Endodermal cell (in vitro differentiated cells): ENCODE results near the gene MACROD2. TPM values are rescaled to one million over a fixed set of nuclear protein-coding genes. Genes with fewer than 3 reads are reported as not detected.
A peak's percentile ranks its signal among the peaks of the same experiment; 100 is the strongest.

Experiments
- DNase-seq: peaks from one replicate; pipeline ENCODE4 v3.0.0-alpha.2; 2017
- H3K27ac ChIP-seq: 2 replicates; pipeline ENCODE4 v1.5.1; 2013; ENCODE audit warnings: mild to moderate bottlenecking, low read depth, low read length, moderate library complexity
- H3K27me3 ChIP-seq: 2 replicates; pipeline ENCODE4 v1.6.1; 2013; ENCODE audit warnings: mild to moderate bottlenecking, low read length, moderate library complexity; ENCODE audit not compliant: insufficient read depth, control insufficient read depth, poor library complexity, severe bottlenecking
- H3K36me3 ChIP-seq: 2 replicates; pipeline ENCODE4 v1.7.0; 2013; ENCODE audit warnings: mild to moderate bottlenecking, low read length, moderate library complexity; ENCODE audit not compliant: control insufficient read depth, insufficient read depth
- H3K4me1 ChIP-seq: one replicate; pipeline ENCODE4 v1.7.0; 2013; ENCODE audit warnings: low read length; ENCODE audit not compliant: control insufficient read depth, insufficient read depth
- H3K4me3 ChIP-seq: 2 replicates; pipeline ENCODE4 v1.5.1; 2013; ENCODE audit warnings: mild to moderate bottlenecking, low read length, moderate library complexity
- H3K9ac ChIP-seq: 2 replicates; pipeline ENCODE4 v1.6.1; 2013; ENCODE audit warnings: mild to moderate bottlenecking, low read length, moderate library complexity; ENCODE audit not compliant: poor library complexity, severe bottlenecking; ENCODE audit errors: extremely low read depth
- H3K9me3 ChIP-seq: 2 replicates; pipeline ENCODE4 v1.6.1; 2013; ENCODE audit warnings: mild to moderate bottlenecking, low read length, moderate library complexity; ENCODE audit not compliant: control insufficient read depth
- H3K27ac Mint-ChIP-seq: 2 replicates; pipeline ENCODE4 v1.8.0; 2020; ENCODE audit warnings: mixed read lengths
- H3K27me3 Mint-ChIP-seq: 2 replicates; pipeline ENCODE4 v1.8.0; 2021; ENCODE audit warnings: mild to moderate bottlenecking, mixed read lengths; ENCODE audit not compliant: insufficient read depth
- H3K36me3 Mint-ChIP-seq: 2 replicates; pipeline ENCODE4 v1.8.0; 2020; ENCODE audit warnings: low read depth, mixed read lengths
- H3K4me1 Mint-ChIP-seq: 2 replicates; pipeline ENCODE4 v1.8.0; 2020; ENCODE audit warnings: mixed read lengths
- H3K4me3 Mint-ChIP-seq: 2 replicates; pipeline ENCODE4 v1.8.0; 2020; ENCODE audit warnings: mild to moderate bottlenecking, moderate library complexity, mixed read lengths
- H3K9me3 Mint-ChIP-seq: 2 replicates; pipeline ENCODE4 v1.8.0; 2020; ENCODE audit warnings: mild to moderate bottlenecking, mixed read lengths
- CTCF ChIP-seq: fragments of 200-600 bp; sonication (generic); conservative IDR thresholded peaks from 2 replicates; pipeline ENCODE4 v1.5.0; 2021; ENCODE audit warnings: antibody characterized with exemption, mild to moderate bottlenecking
- WGBS, 2 experiments: methylation state at CpG; one replicate each; pipeline versions ENCODE4 v1.1.5 to v1.1.7; 2013; ENCODE audit warnings: missing lambda C conversion rate in 2 of 2, mixed read lengths in 1 of 2; ENCODE audit not compliant: insufficient coverage in 1 of 2, insufficient read length in 1 of 2; 5-methylcytosine and 5-hydroxymethylcytosine counted together
- total RNA-seq, 2 donors: library from RNA; stranded (reverse); fragmentation: NEBNext Ultra II Directional in 1 of 2; extraction: Animal tissue kit (Norgen Biotek cat#: 25700) in 1 of 2; gene quantifications; 2 replicates in 1 of 2; 3 replicates in 1 of 2; pipeline ENCODE4 v1.2.1, GENCODE V29; 2021

MACROD2 gene
- total RNA-seq, 2 donors from 2014 or later: 2.3 to 4.8 TPM

DNA sequence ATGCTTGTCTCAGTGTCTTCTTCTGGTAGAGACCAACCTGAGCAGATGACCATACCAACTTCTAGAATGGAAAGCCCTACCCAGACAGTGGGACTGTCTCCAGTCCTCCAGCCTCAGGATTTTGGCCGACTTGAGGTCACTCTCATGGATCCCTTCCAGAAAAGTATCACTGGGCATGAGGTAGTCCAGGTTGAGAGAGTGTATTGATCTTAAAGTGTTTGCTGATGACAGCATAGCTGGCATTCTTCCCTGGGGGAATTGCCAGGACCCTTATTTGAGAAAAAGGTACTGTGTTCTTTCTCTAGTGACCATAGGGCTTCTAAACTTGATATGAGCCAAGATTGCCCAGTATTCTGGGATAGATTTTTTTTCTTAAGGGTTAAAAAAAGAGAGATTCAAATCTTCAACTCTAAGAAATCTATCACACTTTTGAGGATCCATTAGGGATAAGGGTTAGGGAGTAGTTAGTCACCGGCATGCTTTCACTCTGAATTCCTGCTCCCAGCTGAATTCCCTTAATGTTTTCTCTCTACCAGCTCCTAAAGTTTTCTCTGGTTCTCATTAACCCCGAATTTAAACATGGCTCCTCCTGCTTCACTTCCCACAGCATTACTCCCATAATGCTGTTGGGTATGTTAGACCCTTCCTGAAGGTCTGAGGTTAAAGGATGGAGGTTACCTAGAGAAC is 415.7 kb downstream of the MACROD2 start:
- H3K27me3 ChIP-seq: no peaks in the 10 kb centered on the region
- no peak overlapping the region for H3K4me3 ChIP-seq
- Mint-ChIP-seq H3K4me1 (peaks cover 53% of the 10 kb centered on the region), H3K9me3 (no peaks in the 10 kb centered on the region), H3K36me3 (no peaks in the 10 kb centered on the region), H3K27ac (no peak overlapping the region), H3K27me3 (no peaks in the 10 kb centered on the region), H3K4me3 (no peak overlapping the region)
- 90% methylated on average over 3 of the region's 3 CpGs; no CpG with 5 or more reads in 1 of the 2 experiments for WGBS, 2 experiments
- no peak overlapping the region for H3K27ac ChIP-seq
- H3K36me3 ChIP-seq: no peaks in the 10 kb centered on the region
- H3K9ac ChIP-seq: no peak overlapping the region
- H3K9me3 ChIP-seq: no peaks in the 10 kb centered on the region
- no peak for DNase-seq
- H3K4me1 ChIP-seq: peaks cover 34% of the 10 kb centered on the region
- TF ChIP-seq CTCF: no peak

- Mint-ChIP-seq H3K27ac (no peak overlapping the region), H3K4me1 (peaks cover 51% of the 10 kb centered on the region), H3K36me3 (no peaks in the 10 kb centered on the region), H3K9me3 (no peaks in the 10 kb centered on the region), H3K27me3 (no peaks in the 10 kb centered on the region), H3K4me3 (no peak overlapping the region)
- no peaks in the 10 kb centered on the region for H3K27me3 ChIP-seq
- TF ChIP-seq CTCF: no peak
- WGBS, 2 experiments: 84 to 89% methylated on average over 4 to 5 of the region's 5 CpGs
- H3K27ac ChIP-seq: no peak overlapping the region
- H3K9ac ChIP-seq: no peak overlapping the region
- H3K4me3 ChIP-seq: no peak overlapping the region
- no peaks in the 10 kb centered on the region for H3K9me3 ChIP-seq
- no peak for DNase-seq
- no peaks in the 10 kb centered on the region for H3K36me3 ChIP-seq
- peaks cover 31% of the 10 kb centered on the region for H3K4me1 ChIP-seq
These were observed 416.9 kb downstream of the MACROD2 start for GRCh38 chr20:14412065-14412681.

GRCh38 chr20:14413835-14414234 is 418.5 kb downstream of the MACROD2 start:
- no peaks in the 10 kb centered on the region for H3K27me3 ChIP-seq
- H3K4me1 Mint-ChIP-seq: peaks cover 47% of the 10 kb centered on the region
- H3K27ac Mint-ChIP-seq: peak overlapping the region; percentile 41
- H3K9me3 ChIP-seq: no peaks in the 10 kb centered on the region
- no peaks in the 10 kb centered on the region for H3K9me3 Mint-ChIP-seq
- TF ChIP-seq CTCF: no peak
- no peak overlapping the region for H3K9ac ChIP-seq
- no peak for DNase-seq
- no peak overlapping the region for H3K4me3 ChIP-seq
- WGBS, 2 experiments: 89 to 100% methylated on average over 3 of the region's 3 CpGs
- no peaks in the 10 kb centered on the region for H3K36me3 Mint-ChIP-seq
- peak overlapping the region; percentile 1 for H3K4me3 Mint-ChIP-seq
- H3K27ac ChIP-seq: no peak overlapping the region
- H3K4me1 ChIP-seq: peaks cover 27% of the 10 kb centered on the region
- no peaks in the 10 kb centered on the region for H3K36me3 ChIP-seq
- H3K27me3 Mint-ChIP-seq: no peaks in the 10 kb centered on the region
